Astrocyte (in vitro differentiated cells and primary cell): Measurements from ENCODE around the gene PHF19. TPM values are rescaled to one million over a fixed set of nuclear protein-coding genes. Genes with fewer than 3 reads are reported as not detected.

Experiments used
- DNase-seq: peaks from one replicate; pipeline ENCODE4 v3.0.0-alpha.2; 2010; ENCODE audit warnings: low read depth
- FAIRE-seq: peaks from 2 replicates; lab custom pipeline; 2011; peaks lifted over from hg19 to GRCh38; lab: Jason Lieb, UNC
- H2AFZ ChIP-seq: 2 replicates; pipeline ENCODE4 v1.6.0; 2012; ENCODE audit warnings: low read depth, low read length, inconsistent platforms
- H3K27ac ChIP-seq: 2 replicates; pipeline ENCODE4 v1.5.1; 2011; ENCODE audit warnings: low read depth, low read length, inconsistent platforms
- H3K27me3 ChIP-seq: 2 replicates; pipeline ENCODE4 v1.6.0; 2011; ENCODE audit warnings: low read length, inconsistent platforms; ENCODE audit not compliant: insufficient read depth
- H3K36me3 ChIP-seq: 2 replicates; pipeline ENCODE4 v1.5.1; 2011; ENCODE audit warnings: low read length, inconsistent platforms; ENCODE audit not compliant: insufficient read depth
- H3K4me1 ChIP-seq: 2 replicates; pipeline ENCODE4 v1.5.1; 2011; ENCODE audit warnings: low read length, inconsistent platforms; ENCODE audit not compliant: insufficient read depth
- H3K4me2 ChIP-seq: 2 replicates; pipeline ENCODE4 v1.6.0; 2012; ENCODE audit warnings: low read length, inconsistent platforms
- H3K4me3 ChIP-seq: 2 replicates; pipeline ENCODE4 v1.5.1; 2011; ENCODE audit warnings: low read depth, mild to moderate bottlenecking, low read length, inconsistent platforms; ENCODE audit not compliant: insufficient read depth
- H3K79me2 ChIP-seq: 2 replicates; pipeline ENCODE4 v1.6.0; 2012; ENCODE audit warnings: mild to moderate bottlenecking, low read length, inconsistent platforms; ENCODE audit not compliant: insufficient read depth
- H3K9ac ChIP-seq: 2 replicates; pipeline ENCODE4 v1.6.0; 2012; ENCODE audit warnings: mild to moderate bottlenecking, low read length, inconsistent platforms
- H3K9me3 ChIP-seq: 2 replicates; pipeline ENCODE4 v1.5.1; 2012; ENCODE audit warnings: low read depth, mild to moderate bottlenecking, low read length, inconsistent platforms; ENCODE audit not compliant: insufficient read depth
- H4K20me1 ChIP-seq: 2 replicates; pipeline ENCODE4 v1.6.0; 2012; ENCODE audit warnings: low read length, inconsistent platforms; ENCODE audit not compliant: insufficient read depth
- H3K27ac Mint-ChIP-seq: one replicate; pipeline ENCODE4 v1.8.0; 2021; ENCODE audit warnings: mild to moderate bottlenecking, mixed read lengths; ENCODE audit not compliant: unreplicated experiment
- H3K27me3 Mint-ChIP-seq: one replicate; pipeline ENCODE4 v1.8.0; 2021; ENCODE audit warnings: low read depth, mixed read lengths; ENCODE audit not compliant: unreplicated experiment
- H3K36me3 Mint-ChIP-seq: one replicate; pipeline ENCODE4 v1.8.0; 2021; ENCODE audit warnings: low read depth, mixed read lengths; ENCODE audit not compliant: unreplicated experiment
- H3K4me1 Mint-ChIP-seq: one replicate; pipeline ENCODE4 v1.8.0; 2021; ENCODE audit warnings: low read depth, mixed read lengths; ENCODE audit not compliant: unreplicated experiment
- H3K4me3 Mint-ChIP-seq: one replicate; pipeline ENCODE4 v1.8.0; 2021; ENCODE audit warnings: mild to moderate bottlenecking, moderate library complexity, mixed read lengths; ENCODE audit not compliant: unreplicated experiment
- H3K9me3 Mint-ChIP-seq: one replicate; pipeline ENCODE4 v1.8.0; 2021; ENCODE audit warnings: mild to moderate bottlenecking, mixed read lengths; ENCODE audit not compliant: unreplicated experiment
- CTCF ChIP-seq: IDR thresholded peaks from 2 replicates; pipeline ENCODE4 v1.5.1; 2011; ENCODE audit warnings: low read depth, mild to moderate bottlenecking, inconsistent platforms, low read length, moderate library complexity; ENCODE audit not compliant: insufficient read depth
- EZH2 ChIP-seq: IDR thresholded peaks from 2 replicates; pipeline ENCODE4 v1.6.1; 2012; ENCODE audit warnings: mild to moderate bottlenecking, low read length, inconsistent platforms; ENCODE audit not compliant: insufficient read depth
- total RNA-seq: library from RNA; stranded (reverse); gene quantifications from 2 replicates; pipeline ENCODE4 v1.2.1, GENCODE V29; 2021

The PHF19 gene
- total RNA-seq, 1 donor from 2014 or later: 19.5 TPM

GRCh38 chr9:120899490-120900068 is 22.6 kb upstream of the PHF19 start:
- no peaks in the 10 kb centered on the region for H3K36me3 Mint-ChIP-seq
- Histone ChIP-seq H2AFZ (no peak overlapping the region), H3K9me3 (no peaks in the 10 kb centered on the region), H4K20me1 (no peaks in the 10 kb centered on the region), H3K27me3 (peaks cover 3% of the 10 kb centered on the region), H3K9ac (no peak overlapping the region), H3K27ac (no peak overlapping the region), H3K4me1 (peaks cover 3% of the 10 kb centered on the region), H3K4me3 (no peak overlapping the region), H3K79me2 (no peaks in the 10 kb centered on the region), H3K4me2 (no peak overlapping the region), H3K36me3 (no peaks in the 10 kb centered on the region)
- no peak overlapping the region for H3K4me3 Mint-ChIP-seq
- peaks cover 34% of the 10 kb centered on the region for H3K27me3 Mint-ChIP-seq
- no peak for DNase-seq
- FAIRE-seq: no peak
- TF ChIP-seq EZH2 (no peak), CTCF (no peak)
- H3K27ac Mint-ChIP-seq: no peak overlapping the region
- H3K4me1 Mint-ChIP-seq: peaks cover 5% of the 10 kb centered on the region
- H3K9me3 Mint-ChIP-seq: no peaks in the 10 kb centered on the region

- Histone ChIP-seq H2AFZ (no peak overlapping the region), H4K20me1 (no peaks in the 10 kb centered on the region), H3K27ac (no peak overlapping the region), H3K9ac (no peak overlapping the region), H3K4me1 (peaks cover 5% of the 10 kb centered on the region), H3K4me2 (no peak overlapping the region), H3K79me2 (no peaks in the 10 kb centered on the region), H3K36me3 (no peaks in the 10 kb centered on the region), H3K9me3 (no peaks in the 10 kb centered on the region), H3K27me3 (peaks cover 3% of the 10 kb centered on the region), H3K4me3 (no peak overlapping the region)
- Mint-ChIP-seq H3K9me3 (peaks cover 2% of the 10 kb centered on the region), H3K27me3 (peaks cover 33% of the 10 kb centered on the region), H3K4me3 (no peak overlapping the region), H3K27ac (no peak overlapping the region), H3K4me1 (peaks cover 6% of the 10 kb centered on the region), H3K36me3 (no peaks in the 10 kb centered on the region)
- FAIRE-seq: no peak
- TF ChIP-seq EZH2: no peak
- DNase-seq: no peak
These were observed 21.4 kb upstream of the PHF19 start for GRCh38 chr9:120898396-120898795.

GRCh38 chr9:120895951-120896350 is 19.0 kb upstream of the PHF19 start:
- DNase-seq: no peak
- H3K27ac Mint-ChIP-seq: no peak overlapping the region
- no peaks in the 10 kb centered on the region for H3K9me3 ChIP-seq
- FAIRE-seq: no peak
- H3K9ac ChIP-seq: no peak overlapping the region
- peaks cover 12% of the 10 kb centered on the region for H3K4me1 ChIP-seq
- H3K36me3 Mint-ChIP-seq: peaks cover 4% of the 10 kb centered on the region
- no peak overlapping the region for H3K4me2 ChIP-seq
- peaks cover 18% of the 10 kb centered on the region for H3K4me1 Mint-ChIP-seq
- no peaks in the 10 kb centered on the region for H3K36me3 ChIP-seq
- no peaks in the 10 kb centered on the region for H3K79me2 ChIP-seq
- no peak overlapping the region for H3K4me3 ChIP-seq
- H4K20me1 ChIP-seq: peaks cover 3% of the 10 kb centered on the region
- TF ChIP-seq CTCF: no peak
- no peak for TF ChIP-seq EZH2
- peaks cover 3% of the 10 kb centered on the region for H3K27me3 ChIP-seq
- no peak overlapping the region for H3K27ac ChIP-seq
- no peak overlapping the region for H3K4me3 Mint-ChIP-seq
- peaks cover 23% of the 10 kb centered on the region for H3K27me3 Mint-ChIP-seq
- no peak overlapping the region for H2AFZ ChIP-seq
- H3K9me3 Mint-ChIP-seq: peaks cover 3% of the 10 kb centered on the region
